HG03175 (cell line): ENCODE results near the gene WDR6.
"Not testable (repeated sequence)": the region's sequence is repeated elsewhere in the genome, so short reads cannot be mapped to it uniquely, and the experiment has no call there.

Experiments
- ATAC-seq: cut with Tn5 transposase; IDR thresholded peaks from one replicate; pipeline ENCODE4 v1.9.1; 2021; ENCODE audit warnings: mild to moderate bottlenecking, moderate library complexity; ENCODE audit not compliant: unreplicated experiment

The WDR6 gene

DNA sequence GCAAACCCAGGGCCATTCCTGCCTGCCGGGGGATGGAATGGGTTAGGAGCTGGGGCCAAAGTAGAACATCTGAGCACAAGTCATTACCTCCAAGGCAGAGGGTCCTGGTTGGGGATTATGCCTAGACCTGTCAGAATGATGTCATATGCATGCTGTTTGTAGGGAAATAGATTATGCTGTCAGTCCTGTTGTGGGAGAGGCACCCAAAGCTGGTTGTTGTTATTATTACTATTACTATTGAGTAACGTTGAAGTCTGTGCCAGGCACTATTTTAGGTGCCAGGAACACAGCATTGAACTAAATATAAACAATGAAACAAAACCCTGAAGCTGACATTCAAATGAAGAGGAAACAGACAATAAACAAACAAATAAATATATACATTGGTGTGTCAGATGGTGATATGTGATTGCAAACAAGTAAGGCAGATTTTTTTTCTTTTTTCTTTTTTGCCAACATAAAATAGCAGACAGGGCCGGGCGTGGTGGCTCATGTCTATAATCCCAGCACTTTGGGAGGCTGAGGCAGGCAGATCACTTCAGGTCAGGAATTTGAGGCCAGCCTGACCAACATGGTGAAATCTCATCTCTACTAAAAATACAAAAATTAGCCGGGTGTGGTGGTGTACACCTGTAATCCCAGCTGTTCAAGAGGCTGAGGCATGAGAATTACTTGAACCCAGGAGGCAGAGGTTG is 15.2 kb upstream of the WDR6 start:
- ATAC-seq, result no peak

DNA sequence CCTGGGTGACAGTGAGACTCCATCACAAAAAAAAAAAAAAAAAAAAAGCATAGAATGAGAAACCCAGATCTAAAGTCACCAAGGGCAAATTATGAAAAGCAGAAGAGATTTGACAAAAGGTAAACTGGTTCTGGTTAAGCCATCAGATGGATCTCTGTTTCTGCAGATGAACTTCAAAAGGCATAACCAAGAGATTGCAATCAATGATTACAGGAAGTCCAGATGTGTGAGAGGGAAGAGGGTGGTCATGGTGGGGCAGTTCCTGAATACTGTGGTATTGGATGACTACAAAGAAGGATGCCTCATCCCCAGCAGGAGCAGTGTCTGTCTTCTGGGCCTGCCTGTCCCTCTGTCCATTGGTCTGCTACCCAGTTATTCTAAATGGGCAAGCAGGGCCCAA is 13.4 kb upstream of the WDR6 start:
- no peak for ATAC-seq

DNA sequence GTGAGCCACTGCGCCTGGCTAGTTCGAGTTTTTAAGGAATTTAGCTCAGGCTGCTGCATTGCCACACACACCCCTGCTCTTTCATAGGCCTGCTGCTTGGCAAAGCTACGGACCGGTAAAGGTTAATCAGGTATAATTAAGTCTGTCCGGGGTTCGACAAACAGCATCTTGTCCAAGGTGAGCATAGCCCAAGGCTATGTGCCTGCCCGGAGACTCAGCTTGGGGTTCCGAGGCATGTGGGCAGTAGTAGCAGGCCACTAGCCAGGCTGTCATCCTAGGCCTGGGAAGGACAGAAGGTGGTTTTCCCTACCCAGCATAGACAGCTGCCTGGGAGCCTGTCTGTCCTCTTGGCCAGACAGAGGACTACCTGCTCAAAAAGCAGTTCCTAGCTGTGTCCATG is 10.6 kb upstream of the WDR6 start:
- ATAC-seq, result no peak

DNA sequence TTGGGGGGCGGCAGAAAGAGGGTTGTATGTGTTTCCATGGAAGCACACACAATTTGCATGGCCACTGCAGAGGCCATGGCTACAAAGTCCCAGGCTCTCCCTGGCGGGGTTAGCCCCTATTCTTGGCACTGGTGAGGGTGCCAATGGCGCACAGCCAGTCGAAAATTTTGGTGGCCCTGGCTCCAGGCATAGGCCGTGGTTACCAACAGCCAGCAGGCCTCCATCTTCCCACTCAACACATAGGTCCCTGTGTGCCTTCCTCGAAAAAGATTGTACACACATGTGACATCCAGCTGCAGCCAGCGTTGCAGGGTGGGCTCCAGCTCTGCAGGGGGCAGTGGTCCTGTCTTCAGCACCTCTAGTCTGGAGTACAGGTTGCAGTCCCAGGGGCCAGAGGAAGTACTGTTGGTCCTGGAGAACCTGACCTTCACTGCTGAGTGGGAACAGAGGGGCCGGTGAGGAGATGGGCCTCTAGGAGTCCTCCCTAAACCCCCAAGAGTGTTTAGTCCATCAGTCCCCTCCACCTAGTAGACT is 10.0 kb upstream of the WDR6 start:
- no peak for ATAC-seq

DNA sequence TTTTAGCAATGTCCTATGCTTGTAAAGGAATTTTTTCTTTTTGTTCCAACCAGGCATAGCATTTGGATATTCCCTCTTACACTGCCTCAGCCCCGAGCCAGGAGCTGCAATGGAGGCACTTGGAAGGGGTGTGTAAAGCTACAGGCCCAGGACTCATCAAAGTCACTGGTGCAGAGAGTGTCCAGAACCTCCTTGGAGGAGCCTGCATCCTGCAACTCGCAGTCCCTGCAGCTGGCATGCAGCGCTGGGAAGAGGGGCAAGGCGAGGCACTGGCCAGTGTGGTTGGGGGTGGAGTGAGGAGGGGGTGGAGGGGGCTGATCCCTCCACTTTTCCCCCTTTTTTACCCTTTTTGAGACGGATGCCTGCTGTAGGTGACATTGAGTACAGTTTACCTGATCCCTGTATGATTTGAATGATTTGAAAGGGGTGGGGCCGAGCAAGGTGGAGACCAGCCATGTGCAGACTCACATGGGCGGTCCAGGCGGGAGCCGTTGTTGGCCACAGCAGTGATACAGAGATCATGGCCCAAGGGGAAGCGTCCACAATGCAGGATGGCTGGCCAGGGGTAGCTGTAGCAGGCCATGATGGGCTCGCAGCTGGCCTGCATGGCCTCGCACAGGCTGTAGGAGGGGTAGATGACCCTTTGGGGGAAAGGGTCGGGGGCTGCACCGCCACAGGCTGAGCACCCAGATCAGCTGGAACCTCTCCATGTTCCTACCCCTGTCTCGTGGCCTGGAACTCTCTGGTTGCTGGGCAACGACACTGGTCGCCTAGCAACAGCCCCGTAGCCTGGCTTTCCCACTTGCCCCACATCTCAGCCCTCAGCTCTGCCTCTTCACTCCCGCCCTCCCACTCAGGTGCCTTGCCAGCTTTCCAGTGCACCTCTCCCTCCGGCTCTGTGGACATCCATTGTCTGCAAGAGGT is 9.2 kb upstream of the WDR6 start:
- ATAC-seq, result no peak

DNA sequence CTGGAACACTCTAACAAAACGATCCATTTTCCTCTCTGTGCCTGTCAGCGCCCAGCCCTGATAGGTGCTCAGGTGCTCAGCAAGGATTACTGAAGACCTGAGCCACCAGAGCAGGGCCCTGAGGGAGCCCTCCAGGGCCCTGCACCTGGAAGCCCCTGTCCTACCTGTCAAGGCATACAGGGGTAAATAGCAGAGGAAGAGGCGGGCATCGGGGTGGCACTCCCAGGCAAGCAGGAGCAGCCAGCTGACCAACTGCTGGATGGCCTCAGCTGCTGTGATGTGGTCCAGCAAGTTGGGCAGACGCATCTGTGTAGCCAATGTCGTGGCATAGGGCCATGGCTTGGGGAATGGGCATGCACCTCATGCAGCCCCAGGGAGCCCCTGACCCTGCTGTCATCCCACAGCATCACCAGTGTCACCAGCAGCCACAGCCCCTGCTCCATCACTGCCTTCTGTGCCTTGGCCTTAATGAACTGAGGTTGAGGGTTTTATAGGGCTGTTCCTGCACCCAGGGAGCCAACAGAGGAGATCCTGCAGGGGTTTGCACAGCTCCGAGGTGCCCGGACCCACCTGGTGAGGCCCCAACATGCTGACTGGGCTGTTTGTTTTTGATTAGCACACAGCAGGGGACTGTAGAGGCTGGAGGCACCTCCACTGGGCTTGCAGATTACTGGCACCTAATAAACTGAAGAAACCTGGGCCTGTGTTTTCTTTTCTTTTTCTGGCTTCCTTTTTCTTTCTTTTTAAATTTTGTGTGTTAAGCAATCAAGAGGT is 7.9 kb upstream of the WDR6 start:
- no peak for ATAC-seq

DNA sequence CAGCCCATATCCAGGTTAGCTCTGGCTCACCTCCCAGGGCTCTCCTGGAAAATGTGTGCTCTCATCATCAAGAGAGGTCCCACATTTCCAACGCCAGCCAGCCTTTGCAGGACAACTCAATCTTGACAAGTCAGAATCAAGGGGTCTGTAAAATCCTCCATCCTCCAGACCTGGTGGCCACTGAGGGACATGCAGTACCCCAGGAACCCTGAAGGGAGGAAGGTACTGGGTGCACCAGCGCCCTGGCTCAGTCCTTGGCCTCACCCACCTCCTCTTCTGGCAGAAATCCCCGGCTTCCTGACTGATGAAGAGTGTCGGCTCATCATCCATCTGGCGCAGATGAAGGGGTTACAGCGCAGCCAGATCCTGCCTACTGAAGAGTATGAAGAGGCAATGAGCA is 6.0 kb upstream of the WDR6 start:
- no peak for ATAC-seq

DNA sequence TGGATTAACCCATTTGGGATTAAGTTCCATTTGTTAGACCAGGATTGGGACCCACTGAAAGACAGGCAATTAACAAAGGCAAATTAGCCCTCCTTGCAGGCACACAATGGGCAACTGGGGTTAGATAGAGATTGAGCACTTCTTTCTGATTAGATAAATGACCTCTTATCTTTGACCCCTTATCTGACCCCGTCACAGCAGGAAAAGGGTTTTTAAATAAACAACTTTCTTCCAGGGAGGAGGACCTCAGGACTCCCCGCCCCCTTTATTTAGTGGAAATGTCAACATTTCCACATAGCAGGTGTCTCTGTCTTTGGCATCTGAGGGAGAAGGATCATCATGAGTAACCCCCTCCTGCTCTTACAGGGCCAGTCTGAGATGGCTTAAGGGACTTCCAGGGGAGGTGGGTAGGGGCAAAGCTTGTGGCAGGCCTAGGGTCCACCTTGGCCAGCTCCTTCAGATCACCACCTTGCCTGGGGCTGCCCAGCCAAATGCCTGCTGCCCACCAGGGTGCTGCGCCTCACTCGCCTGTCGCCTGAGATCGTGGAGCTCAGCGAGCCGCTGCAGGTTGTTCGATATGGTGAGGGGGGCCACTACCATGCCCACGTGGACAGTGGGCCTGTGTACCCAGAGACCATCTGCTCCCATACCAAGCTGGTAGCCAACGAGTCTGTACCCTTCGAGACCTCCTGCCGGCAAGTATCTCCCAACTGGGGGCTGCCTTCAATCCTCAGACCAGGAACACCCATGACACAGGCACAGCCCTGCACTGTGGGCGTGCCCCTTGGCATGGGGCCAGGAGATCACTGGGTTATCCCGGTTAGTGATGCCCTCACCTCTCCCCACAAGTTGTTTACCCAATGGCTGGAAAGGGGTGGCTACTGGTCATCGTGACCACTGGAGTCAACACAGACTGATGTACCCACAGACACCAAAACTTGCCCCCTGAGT is 2.6 kb upstream of the WDR6 start:
- no peak for ATAC-seq

DNA sequence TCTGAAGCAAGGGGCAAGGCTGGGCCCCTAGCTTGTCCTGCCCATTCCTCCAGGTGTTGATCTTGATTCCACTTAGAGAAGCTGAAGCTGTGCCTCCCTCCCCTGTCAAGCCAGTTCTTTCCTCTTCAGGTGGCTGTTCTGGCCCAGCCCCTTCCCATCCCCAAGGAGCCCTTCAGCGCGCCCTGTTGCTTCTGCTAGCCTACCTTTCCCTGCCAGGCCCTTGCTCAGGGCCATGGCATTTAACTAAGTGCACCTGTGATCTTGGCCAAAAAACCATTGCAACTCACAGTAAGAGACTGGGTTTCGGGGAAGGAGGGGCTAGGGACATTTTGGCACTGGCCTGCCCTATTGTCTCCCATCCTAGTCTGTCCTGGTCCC is 1.9 kb upstream of the WDR6 start:
- no peak for ATAC-seq

DNA sequence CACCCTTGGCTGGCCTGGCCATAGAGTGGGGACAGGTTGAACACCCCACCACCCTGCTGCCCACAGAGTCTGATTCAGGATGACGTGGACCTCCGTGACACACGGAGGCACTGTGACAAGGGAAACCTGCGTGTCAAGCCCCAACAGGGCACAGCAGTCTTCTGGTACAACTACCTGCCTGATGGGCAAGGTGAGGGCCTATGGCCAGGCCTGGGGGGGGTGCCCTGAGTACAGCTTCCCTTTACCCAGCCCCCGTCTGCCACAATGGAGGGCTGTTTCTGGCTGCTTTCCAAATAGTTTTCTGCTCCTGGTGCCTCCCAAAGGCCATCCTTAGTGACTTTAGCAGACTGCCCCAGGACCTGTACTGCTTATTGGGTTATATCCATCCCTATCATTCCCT is 1.2 kb upstream of the WDR6 start:
- no peak for ATAC-seq

DNA sequence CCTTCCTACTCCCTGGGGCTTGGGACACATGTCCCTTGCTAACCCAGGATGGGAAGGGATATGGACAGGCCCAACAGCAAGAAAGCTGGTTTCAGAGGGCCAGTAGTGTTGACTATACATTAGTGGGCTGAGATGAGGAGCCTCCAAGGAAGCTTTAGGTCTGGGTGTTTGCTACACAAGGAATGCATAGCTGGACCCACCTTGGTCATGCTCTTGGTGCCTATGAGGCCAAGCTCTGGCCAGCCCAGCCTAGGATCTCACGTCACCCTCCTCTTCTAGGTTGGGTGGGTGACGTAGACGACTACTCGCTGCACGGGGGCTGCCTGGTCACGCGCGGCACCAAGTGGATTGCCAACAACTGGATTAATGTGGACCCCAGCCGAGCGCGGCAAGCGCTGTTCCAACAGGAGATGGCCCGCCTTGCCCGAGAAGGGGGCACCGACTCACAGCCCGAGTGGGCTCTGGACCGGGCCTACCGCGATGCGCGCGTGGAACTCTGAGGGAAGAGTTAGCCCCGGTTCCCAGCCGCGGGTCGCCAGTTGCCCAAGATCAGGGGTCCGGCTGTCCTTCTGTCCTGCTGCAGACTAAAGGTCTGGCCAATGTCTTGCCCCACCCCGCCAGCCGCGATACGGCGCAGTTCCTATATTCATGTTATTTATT is 653 bp upstream of the WDR6 start:
- no peak for ATAC-seq

DNA sequence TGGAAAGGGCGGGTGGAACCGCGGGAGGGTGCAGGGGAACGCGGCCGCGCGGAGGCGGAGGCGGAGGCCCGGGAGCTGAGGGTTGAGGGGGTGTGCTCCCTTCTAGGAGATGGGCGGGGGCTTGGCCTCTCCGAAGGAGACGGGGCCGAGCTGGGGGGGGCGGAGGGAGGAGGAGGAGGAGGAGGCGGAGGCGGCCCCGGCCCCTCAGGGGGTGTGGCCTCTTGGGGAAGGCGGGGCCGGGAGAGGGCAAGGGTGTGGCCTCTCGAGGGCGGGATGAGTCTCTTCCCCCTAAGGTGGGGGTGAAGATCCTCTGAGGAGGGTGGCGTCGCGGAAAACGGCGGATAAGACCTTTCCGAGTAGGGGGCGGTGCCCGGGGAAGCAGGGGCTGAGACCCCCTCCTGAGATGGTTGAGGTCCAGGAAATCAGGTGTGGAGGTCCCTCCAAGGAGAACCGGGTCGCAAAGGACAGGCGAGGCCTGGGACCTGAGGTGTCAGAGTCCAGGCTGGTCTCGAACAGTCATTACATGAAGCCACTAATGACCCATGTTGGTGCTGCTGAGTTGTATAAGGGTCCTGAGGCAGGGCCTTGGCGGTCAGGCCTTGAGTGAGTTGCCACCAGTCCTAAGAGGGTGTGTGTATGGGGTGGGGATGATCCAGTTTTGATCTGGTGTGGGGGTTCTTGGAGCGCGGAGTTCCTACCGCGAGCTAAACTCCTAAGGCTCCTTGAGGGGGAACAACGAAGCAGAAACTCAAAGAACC is 759 bp downstream of the WDR6 start:
- peak; percentile 35 for ATAC-seq

DNA sequence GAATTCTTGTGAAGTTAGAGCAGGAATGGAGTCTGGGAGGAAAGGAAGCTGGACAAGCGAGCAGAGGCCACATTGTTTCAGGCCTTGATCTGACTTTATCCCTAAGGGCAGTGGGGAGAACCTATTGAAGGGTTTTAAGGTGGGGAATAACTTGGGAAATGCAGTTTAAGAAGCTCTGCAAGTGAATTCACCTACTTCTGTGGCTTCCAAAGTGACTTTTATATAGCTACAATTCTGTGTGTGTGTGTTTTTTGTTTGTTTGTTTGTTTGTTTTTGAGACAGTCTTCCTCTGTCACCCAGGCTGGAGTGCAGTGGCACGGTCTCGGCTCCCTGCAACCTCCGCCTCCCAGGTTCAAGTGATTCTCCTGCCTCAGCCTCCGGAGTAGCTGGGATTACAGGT is 1.4 kb downstream of the WDR6 start:
- ATAC-seq, result not testable (repeated sequence)

DNA sequence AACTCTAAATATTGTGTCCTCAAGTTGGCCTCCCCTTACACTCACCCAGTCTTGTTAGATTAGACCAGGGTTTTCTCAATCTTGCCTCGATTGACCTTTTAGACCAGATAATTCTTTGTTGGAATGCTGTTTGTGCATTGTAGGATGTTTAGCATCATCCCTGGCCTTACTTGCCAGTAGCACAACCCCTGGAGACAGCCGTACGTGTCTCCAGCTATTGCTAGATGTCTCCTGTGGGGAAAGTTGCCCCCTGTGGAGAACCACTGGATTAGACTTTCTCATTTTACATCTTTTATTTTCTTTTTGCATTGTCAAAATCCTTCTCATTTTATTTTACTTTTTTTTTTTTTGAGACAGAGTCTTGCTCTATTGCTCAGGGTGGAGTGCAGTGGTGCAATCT is 2.2 kb downstream of the WDR6 start:
- no peak for ATAC-seq

DNA sequence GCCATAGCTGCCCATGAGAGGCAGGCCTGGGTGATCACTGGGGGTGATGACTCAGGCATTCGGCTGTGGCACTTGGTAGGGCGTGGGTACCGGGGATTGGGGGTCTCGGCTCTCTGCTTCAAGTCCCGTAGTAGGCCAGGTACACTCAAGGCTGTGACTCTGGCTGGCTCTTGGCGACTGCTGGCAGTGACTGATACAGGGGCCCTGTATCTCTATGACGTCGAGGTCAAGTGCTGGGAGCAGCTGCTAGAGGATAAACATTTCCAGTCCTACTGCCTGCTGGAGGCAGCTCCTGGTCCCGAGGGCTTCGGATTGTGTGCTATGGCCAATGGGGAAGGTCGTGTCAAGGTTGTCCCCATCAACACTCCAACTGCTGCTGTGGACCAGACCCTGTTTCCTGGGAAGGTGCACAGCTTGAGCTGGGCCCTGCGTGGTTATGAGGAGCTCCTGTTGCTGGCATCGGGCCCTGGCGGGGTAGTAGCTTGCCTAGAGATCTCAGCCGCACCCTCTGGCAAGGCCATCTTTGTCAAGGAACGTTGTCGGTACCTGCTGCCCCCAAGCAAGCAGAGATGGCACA is 5.3 kb downstream of the WDR6 start:
- ATAC-seq, result no peak

DNA sequence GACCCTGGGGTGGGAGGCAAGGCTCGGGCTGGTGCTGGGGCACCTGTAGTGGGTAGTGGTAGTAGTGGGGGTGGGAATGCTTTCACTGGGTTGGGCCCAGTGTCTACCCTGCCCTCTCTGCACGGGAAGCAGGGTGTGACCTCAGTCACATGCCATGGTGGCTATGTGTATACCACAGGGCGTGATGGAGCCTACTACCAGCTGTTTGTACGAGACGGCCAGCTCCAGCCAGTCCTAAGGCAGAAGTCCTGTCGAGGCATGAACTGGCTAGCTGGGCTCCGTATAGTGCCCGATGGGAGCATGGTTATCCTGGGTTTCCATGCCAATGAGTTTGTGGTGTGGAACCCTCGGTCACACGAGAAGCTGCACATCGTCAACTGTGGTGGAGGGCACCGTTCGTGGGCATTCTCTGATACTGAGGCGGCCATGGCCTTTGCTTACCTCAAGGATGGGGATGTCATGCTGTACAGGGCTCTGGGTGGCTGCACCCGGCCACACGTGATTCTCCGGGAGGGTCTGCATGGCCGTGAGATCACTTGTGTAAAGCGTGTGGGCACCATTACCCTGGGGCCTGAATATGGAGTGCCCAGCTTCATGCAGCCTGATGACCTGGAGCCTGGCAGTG is 6.0 kb downstream of the WDR6 start:
- ATAC-seq, result no peak

DNA sequence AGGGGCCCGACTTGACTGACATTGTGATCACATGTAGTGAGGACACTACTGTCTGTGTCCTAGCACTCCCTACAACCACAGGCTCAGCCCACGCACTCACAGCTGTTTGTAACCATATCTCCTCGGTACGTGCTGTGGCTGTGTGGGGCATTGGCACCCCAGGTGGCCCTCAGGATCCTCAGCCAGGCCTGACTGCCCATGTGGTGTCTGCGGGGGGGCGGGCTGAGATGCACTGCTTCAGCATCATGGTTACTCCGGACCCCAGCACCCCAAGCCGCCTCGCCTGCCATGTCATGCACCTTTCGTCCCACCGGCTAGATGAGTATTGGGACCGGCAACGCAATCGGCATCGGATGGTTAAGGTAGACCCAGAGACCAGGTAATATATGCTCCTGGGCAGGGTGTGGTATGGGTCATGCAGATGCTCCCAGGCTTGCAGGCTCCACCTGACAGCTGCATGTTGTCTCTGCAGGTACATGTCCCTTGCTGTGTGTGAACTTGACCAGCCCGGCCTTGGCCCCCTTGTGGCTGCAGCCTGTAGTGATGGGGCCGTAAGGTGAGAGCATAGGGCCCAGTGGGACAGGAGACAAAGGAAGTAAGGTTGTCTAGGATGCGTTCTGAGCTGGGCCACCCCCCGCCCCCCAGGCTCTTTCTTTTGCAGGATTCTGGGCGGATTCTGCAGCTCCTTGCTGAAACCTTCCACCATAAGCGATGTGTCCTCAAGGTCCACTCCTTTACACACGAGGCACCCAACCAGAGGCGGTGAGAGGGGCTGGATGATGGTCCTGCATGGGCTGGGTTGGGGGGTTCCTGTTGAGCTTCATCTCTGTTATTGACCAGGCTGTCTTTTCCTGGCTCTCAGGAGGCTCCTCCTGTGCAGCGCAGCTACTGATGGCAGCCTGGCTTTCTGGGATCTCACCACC is 6.8 kb downstream of the WDR6 start:
- no peak for ATAC-seq
